WTC11 (cell line): ENCODE data around the gene RAD17. TPM values are rescaled to one million over a fixed set of nuclear protein-coding genes. Genes with fewer than 3 reads are reported as not detected.

Experiments
- ATAC-seq: fragments of 200-7000 bp; cut with Tn5 transposase; 2 replicates; pipeline ENCODE4 v1.10.0; 2021; ENCODE audit warnings: mild to moderate bottlenecking, moderate library complexity
- CTCF ChIA-PET: fragments of 300-600 bp; sonication (Branson Sonifier 250); formaldehyde crosslinking; loops from one replicate; lab custom pipeline; 2021; ENCODE audit warnings: antibody characterized with exemption; lab: Charles Lee
- POLR2A ChIA-PET: fragments of 350-600 bp; sonication (Branson Sonifier 250); formaldehyde crosslinking; loops from one replicate; lab custom pipeline; 2021; ENCODE audit warnings: antibody characterized with exemption; lab: Charles Lee
- DNase-seq: peaks from one replicate; pipeline ENCODE4 v3.0.0; 2021; ENCODE audit warnings: low spot score
- H3K27ac Mint-ChIP-seq: 2 replicates; pipeline ENCODE4 v1.8.0; 2021; ENCODE audit warnings: mixed read lengths
- H3K27me3 Mint-ChIP-seq: 2 replicates; pipeline ENCODE4 v1.8.0; 2021; ENCODE audit warnings: low read depth, mild to moderate bottlenecking, moderate library complexity, mixed read lengths
- H3K36me3 Mint-ChIP-seq: 2 replicates; pipeline ENCODE4 v1.8.0; 2021; ENCODE audit warnings: mixed read lengths
- H3K4me1 Mint-ChIP-seq: 2 replicates; pipeline ENCODE4 v1.8.0; 2022; ENCODE audit warnings: mixed read lengths
- H3K4me3 Mint-ChIP-seq: 2 replicates; pipeline ENCODE4 v1.8.0; 2021; ENCODE audit warnings: mild to moderate bottlenecking, moderate library complexity, mixed read lengths
- H3K9me3 Mint-ChIP-seq: 2 replicates; pipeline ENCODE4 v1.8.0; 2021; ENCODE audit warnings: mixed read lengths
- ATF2 ChIP-seq: sonication (generic); formaldehyde crosslinking; IDR thresholded peaks from 2 replicates; pipeline ENCODE4 v1.8.1; 2022; ENCODE audit warnings: low read depth, missing genetic modification reagents, borderline replicate concordance
- CTCF ChIP-seq: fragments of 200-600 bp; IDR thresholded peaks from 2 replicates; pipeline ENCODE4 v1.8.0; 2022; ENCODE audit warnings: antibody characterized with exemption
- ERG ChIP-seq: fragments of 250-450 bp; sonication (Bioruptor Pico); IDR thresholded peaks from 2 replicates; pipeline ENCODE4 v1.8.0; 2021; ENCODE audit warnings: mild to moderate bottlenecking
- ESRRA ChIP-seq: sonication (generic); formaldehyde crosslinking; IDR thresholded peaks from 2 replicates; pipeline ENCODE4 v1.8.1; 2022; ENCODE audit warnings: mild to moderate bottlenecking, missing genetic modification reagents, borderline replicate concordance
- GABPB1 ChIP-seq: sonication (generic); formaldehyde crosslinking; IDR thresholded peaks from 2 replicates; pipeline ENCODE4 v1.8.1; 2023; ENCODE audit warnings: mild to moderate bottlenecking, missing genetic modification reagents
- JAZF1 ChIP-seq: fragments of 250-450 bp; sonication (Bioruptor Pico); IDR thresholded peaks from 2 replicates; pipeline ENCODE4 v1.9.0; 2021; ENCODE audit warnings: moderate library complexity, mild to moderate bottlenecking, inconsistent platforms
- MAX ChIP-seq: sonication (generic); formaldehyde crosslinking; IDR thresholded peaks from 2 replicates; pipeline ENCODE4 v1.8.0; 2022; ENCODE audit warnings: mild to moderate bottlenecking, missing genetic modification reagents
- NFYB ChIP-seq: sonication (generic); formaldehyde crosslinking; conservative IDR thresholded peaks from 2 replicates; pipeline ENCODE4 v1.8.0; 2022; ENCODE audit warnings: low read depth, missing genetic modification reagents
- SMAD4 ChIP-seq: sonication (generic); formaldehyde crosslinking; IDR thresholded peaks from 2 replicates; pipeline ENCODE4 v1.8.0; 2022; ENCODE audit warnings: mild to moderate bottlenecking, missing genetic modification reagents
- STAT6 ChIP-seq: sonication (generic); formaldehyde crosslinking; conservative IDR thresholded peaks from 2 replicates; pipeline ENCODE4 v1.8.1; 2023; ENCODE audit warnings: mild to moderate bottlenecking, low read depth, missing genetic modification reagents, moderate library complexity
- ZNF281 ChIP-seq: sonication (generic); formaldehyde crosslinking; IDR thresholded peaks from 2 replicates; pipeline ENCODE4 v1.8.0; 2023; ENCODE audit warnings: mild to moderate bottlenecking, missing genetic modification reagents
- ZNF671 ChIP-seq: fragments of 250-450 bp; sonication (Bioruptor Pico); IDR thresholded peaks from 2 replicates; pipeline ENCODE4 v1.8.0; 2021; ENCODE audit warnings: mild to moderate bottlenecking
- total RNA-seq: library from RNA; stranded (reverse); gene quantifications from 3 replicates; pipeline ENCODE4 v1.2.3, GENCODE V29; 2021
- TF ChIP-seq, protein P1 (sequence below): sonication (generic); formaldehyde crosslinking; IDR thresholded peaks from 2 replicates; pipeline ENCODE4 v1.8.1; 2022; ENCODE audit warnings: mild to moderate bottlenecking, missing genetic modification reagents, moderate library complexity, borderline replicate concordance

RAD17 gene
- total RNA-seq, 1 experiment from 2014 or later: 32.6 TPM

DNA sequence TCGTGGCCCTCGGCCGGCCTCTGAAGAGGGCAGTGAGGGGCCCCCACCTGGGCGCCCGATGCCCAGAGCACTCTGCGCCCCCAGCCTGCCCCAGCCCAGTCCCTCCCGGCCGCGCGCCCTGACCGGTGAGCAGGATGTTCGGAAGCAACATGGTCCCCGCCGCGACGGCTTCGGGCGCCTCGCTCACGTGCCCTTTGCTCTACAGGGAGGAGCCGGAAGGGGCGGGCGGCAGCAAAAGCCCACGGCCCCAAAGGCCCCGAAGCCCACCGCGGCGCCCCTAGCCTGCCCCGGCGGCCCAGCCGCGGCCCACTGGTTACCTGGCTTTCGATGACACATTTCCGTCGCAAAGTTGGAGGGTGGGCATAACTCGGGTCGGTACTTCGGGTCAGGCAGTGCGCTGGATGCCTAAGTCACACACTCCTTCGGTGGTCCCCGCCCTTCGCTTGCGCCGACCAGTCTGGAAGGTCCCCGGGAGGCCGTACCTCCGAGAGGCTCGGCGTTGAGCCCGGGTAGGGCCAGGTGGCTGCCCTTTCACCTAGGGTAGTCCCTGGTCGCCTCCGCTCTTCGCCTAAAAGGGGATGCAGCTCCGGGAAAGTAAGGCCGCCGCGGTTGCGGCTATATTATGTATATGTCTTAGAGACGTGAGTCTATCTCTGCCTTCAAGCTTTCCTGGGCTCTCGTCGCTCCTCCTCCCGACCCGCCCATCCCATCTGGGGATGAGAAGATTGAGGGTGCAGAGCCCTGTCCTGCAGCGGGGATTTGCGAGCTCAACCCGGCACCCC, at the start of gene RAD17, which contains the start of the genes AK6 and TAF9 (continued):
- TF ChIP-seq NFYB (CRISPR knock-in tag) (0 out of 2 replicates have a peak, but pooled peaks have one; percentile 9), GABPB1 (peak; percentile 77), MAX (CRISPR knock-in tag) (peak; percentile 91), ATF2 (CRISPR knock-in tag) (no peak), ZNF671 (CRISPR knock-in tag) (no peak), JAZF1 (CRISPR knock-in tag) (no peak), SMAD4 (CRISPR knock-in tag) (no peak)

DNA sequence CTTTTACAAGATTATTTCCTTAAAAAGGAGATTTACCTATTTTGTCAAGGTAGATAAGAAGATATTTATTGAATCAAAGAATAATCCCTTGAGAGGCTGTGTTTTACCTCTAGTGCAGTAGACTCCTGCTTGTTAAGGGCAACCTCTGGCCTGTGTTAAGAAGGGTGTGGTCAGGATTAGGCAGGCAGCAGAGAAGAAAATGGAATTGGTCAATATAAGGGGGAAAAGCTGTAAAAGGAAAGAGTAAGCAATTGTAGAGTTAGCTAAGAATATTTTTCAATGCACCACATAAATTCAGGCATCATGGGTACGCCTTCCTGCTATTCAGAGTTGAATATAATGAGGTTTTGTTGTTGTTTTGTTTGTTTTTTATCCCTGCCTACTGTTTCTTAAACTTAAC, 43.3 kb upstream of the RAD17 start:
- TF ChIP-seq CTCF: no peak
- no peak for TF ChIP-seq ZNF281 (CRISPR knock-in tag)
- TF ChIP-seq NFYB (CRISPR knock-in tag): no peak
- Mint-ChIP-seq H3K27ac (no peak overlapping the region), H3K27me3 (no peaks in the 10 kb centered on the region), H3K36me3 (no peaks in the 10 kb centered on the region), H3K4me3 (no peak overlapping the region), H3K4me1 (no peaks in the 10 kb centered on the region), H3K9me3 (no peaks in the 10 kb centered on the region)
- DNase-seq (no peak), ATAC-seq (no peak)
- ChIA-PET CTCF (interaction anchor here (0.6 to 1.7 kb wide), 2 partner anchors 8 to 12 kb away, joined by 4 to 7 read pairs; no protein-coding TSS in a partner anchor), POLR2A (interaction anchor here (0.7 kb wide), 1 partner anchor 1887 kb away, joined by 13 read pairs; no protein-coding TSS in a partner anchor)

GRCh38 chr5:69329905-69330489, 39.6 kb upstream of the RAD17 start:
- no peak for ATAC-seq
- H3K9me3 Mint-ChIP-seq: no peaks in the 10 kb centered on the region
- ChIA-PET POLR2A (no interaction called here), CTCF (no interaction called here)
- peaks cover 13% of the 10 kb centered on the region for H3K4me1 Mint-ChIP-seq
- no peak overlapping the region for H3K27ac Mint-ChIP-seq
- H3K27me3 Mint-ChIP-seq: peaks cover 6% of the 10 kb centered on the region
- DNase-seq: no peak
- TF ChIP-seq, protein P1, sequence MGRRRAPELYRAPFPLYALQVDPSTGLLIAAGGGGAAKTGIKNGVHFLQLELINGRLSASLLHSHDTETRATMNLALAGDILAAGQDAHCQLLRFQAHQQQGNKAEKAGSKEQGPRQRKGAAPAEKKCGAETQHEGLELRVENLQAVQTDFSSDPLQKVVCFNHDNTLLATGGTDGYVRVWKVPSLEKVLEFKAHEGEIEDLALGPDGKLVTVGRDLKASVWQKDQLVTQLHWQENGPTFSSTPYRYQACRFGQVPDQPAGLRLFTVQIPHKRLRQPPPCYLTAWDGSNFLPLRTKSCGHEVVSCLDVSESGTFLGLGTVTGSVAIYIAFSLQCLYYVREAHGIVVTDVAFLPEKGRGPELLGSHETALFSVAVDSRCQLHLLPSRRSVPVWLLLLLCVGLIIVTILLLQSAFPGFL (CRISPR knock-in tag): no peak
- TF ChIP-seq ERG: no peak
- no peak for TF ChIP-seq ESRRA (CRISPR knock-in tag)
- no peak for TF ChIP-seq STAT6 (CRISPR knock-in tag)
- no peak overlapping the region for H3K4me3 Mint-ChIP-seq
- no peaks in the 10 kb centered on the region for H3K36me3 Mint-ChIP-seq
